ENCODE data around the gene ADGRG4.
"Not testable (repeated sequence)": the region's sequence is repeated elsewhere in the genome, so short reads cannot be mapped to it uniquely, and the experiment has no call there.

Gene ADGRG4, protein sequence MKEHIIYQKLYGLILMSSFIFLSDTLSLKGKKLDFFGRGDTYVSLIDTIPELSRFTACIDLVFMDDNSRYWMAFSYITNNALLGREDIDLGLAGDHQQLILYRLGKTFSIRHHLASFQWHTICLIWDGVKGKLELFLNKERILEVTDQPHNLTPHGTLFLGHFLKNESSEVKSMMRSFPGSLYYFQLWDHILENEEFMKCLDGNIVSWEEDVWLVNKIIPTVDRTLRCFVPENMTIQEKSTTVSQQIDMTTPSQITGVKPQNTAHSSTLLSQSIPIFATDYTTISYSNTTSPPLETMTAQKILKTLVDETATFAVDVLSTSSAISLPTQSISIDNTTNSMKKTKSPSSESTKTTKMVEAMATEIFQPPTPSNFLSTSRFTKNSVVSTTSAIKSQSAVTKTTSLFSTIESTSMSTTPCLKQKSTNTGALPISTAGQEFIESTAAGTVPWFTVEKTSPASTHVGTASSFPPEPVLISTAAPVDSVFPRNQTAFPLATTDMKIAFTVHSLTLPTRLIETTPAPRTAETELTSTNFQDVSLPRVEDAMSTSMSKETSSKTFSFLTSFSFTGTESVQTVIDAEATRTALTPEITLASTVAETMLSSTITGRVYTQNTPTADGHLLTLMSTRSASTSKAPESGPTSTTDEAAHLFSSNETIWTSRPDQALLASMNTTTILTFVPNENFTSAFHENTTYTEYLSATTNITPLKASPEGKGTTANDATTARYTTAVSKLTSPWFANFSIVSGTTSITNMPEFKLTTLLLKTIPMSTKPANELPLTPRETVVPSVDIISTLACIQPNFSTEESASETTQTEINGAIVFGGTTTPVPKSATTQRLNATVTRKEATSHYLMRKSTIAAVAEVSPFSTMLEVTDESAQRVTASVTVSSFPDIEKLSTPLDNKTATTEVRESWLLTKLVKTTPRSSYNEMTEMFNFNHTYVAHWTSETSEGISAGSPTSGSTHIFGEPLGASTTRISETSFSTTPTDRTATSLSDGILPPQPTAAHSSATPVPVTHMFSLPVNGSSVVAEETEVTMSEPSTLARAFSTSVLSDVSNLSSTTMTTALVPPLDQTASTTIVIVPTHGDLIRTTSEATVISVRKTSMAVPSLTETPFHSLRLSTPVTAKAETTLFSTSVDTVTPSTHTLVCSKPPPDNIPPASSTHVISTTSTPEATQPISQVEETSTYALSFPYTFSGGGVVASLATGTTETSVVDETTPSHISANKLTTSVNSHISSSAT (N-terminal part only)

DNA sequence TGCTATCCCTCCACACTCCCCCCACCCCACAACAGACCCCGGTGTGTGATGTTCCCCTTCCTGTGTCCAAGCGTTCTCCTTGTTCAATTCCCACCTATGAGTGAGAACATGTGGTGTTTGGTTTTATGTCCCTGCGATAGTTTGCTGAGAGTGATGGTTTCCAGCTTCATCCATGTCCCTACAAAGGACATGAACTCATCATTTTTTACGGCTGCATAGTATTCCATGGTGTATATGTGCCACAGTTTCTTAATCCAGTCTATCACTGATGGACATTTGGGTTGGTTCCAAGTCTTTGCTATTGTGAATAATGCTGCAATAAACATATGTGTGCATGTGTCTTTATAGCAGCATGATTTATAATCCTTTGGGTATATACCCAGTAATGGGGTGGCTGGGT lies at the start of gene ADGRG4:
ADGRG4 (plus strand) TSS at position 243 of the 400 bp plus-strand sequence. CDS start 7,815 bp downstream, outside the sequence.
- not testable (repeated sequence) for DNase-seq (ENCODE audit: low read depth)

DNA sequence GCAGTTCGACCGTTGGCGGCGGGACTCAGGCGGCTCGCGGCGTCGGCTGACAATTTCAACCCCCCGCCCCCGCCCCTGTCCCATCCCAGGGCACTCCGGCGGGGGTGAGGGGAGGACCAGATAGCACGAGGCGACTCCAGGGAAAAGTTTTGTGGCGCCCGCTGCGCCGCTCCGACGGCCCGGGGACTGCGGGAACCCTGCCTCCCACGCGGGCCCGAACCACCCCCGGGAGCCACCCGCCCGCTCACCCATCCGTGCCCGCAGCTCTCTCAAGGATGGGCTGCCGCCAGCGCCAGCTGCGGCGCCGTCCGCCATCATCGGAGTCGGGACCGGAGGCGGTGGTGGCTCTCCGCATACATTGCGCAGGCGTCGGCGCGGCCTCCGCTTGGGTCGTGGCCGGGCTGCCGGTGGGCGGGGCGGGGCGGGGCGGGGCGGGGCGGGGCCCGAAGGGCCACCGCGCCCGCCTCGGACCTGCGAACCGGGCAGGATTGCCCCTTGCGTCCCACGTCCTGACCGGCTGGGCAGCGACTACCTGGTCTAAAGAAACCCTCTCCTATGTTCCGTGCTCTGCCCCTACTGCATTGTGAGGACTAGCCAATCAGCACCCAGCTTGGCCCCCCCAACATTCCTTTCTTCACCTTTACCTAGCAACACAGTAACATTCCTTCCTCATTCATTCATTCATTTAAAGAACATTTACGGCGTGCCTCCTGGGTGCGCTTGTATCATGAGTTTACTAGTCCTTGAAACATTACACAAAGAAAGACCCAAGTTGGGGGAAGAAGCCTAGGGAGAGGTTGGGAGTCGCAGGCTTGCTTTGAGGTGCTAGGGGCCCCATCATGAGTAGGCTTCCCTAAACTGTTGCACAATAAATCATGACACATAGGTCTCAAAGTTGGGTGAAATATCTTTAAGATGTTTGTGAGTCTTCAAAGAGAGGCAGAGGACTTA lies 49.4 kb upstream of the ADGRG4 start, which contains the start of gene MAP7D3:
MAP7D3 (minus strand) TSS at position 360 of the 951 bp plus-strand sequence; CDS start at position 318, 42 bp downstream.
- DNase-seq (ENCODE audit: low read depth): peak; percentile 50

DNA sequence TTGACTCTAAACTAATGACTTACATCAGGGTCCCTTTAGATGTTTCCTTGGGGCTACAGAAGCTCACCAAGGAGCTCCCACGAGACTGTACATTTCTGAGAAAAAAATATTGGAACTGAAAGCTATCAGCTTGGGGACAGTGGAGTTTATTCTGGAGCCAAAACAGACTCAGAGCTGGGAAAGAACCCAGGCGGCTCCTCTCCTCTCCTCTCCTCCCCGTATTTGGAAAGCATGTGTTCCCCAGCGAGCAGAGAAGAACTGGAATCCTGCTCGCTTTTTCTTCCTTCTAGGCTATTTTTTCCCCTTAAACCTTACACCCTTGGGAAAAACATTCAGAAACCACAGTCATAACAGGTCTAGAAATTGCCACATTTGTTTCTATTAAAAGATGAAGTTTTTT lies 45.2 kb upstream of the ADGRG4 start:
- DNase-seq (ENCODE audit: low read depth): no peak

DNA sequence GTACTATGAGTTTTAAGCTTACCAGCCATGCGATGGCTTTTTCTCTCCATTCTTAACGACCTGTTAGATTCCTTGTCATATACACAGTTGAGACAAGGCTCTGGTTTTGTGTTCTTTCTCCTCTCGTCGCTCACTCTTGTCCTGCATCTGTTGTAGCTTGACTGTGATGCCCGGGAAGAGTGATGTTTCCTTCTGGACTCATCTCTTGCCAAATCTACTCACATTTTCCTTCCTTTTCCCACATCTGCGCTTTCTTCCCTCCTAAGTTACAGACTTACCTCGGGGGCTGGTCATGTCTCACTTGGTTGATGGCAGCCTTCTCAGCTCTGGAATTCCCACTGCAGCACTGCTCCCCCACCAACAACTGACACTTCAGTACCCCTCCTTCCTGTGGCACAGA lies 44.7 kb upstream of the ADGRG4 start:
- no peak for DNase-seq (ENCODE audit: low read depth)

DNA sequence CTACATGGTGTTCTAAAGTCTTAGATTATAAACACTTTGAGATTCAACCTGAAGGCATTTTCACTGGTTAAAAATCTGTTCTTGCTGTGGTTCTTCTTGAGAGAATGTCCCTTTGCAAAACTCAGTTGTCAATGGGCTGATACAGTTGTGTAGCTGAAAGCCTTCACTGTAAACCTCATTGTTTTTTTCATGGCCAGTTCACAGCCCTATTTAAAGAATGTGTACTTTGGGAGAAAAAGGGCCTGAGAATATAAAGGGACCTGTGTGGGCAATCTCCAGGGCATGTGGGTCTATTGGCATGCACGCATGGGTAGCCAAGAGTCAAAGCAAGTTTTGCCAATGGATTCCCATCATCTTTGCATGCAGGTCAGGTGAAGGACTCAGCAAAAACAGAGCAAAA lies 41.8 kb upstream of the ADGRG4 start:
- no peak for DNase-seq (ENCODE audit: low read depth)

DNA sequence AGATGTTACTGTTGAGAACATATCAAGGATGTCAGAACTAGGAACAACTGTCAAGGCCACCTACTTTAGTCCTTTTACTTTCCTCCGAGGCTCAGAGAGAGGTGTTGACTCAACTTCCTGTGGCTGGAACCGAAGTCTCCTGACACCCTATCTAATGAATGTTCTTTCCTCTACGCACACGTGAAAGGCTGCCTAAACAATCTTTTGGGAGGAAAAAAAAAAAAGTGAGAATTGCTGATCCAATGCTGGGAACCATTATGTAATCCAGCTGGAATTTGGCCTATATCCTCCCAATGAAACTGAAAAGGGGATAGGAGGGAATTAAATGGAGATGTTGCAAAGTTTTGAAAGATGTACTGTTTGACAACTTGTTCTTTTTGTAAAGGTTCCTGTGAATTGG lies 41.2 kb upstream of the ADGRG4 start:
- DNase-seq (ENCODE audit: low read depth): peak; percentile 75

DNA sequence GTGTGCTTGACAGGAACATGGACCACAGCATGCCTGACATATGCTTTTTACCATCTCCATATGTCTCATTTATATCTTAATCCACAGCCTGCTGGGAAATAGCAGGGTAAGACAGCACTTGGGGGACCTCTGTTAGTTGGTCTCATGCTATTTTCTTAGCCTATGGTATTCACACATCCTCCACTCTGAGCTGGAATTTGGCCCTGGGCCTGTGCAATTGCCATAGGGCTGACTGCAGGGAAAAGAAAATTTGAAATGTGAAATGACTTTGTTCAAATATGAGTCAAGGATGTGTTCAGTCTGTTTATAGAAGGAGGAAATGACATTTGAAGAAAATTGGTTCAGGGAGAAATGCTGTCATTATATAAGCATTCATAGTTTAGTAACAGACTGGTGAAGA lies 40.0 kb upstream of the ADGRG4 start:
- peak; percentile 88 for DNase-seq (ENCODE audit: low read depth)

DNA sequence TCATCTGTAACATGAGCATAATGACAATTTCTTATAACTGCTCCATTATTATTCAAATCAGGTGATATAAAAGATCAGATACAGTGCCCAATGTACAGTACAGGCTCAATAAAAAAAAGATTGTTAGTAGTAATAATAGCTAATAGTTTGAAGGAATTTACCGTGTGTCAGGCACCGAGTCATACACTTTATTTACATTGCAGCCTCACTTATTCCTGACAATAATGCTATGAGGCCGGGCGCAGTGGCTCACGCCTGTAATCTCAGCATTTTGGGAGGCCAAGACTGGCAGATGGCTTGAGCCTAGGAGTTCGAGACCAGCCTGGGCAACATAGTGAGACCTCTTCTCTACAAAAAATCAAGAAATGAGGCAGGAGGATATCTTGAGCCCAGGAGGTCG lies 39.4 kb upstream of the ADGRG4 start:
- peak; percentile 19 for DNase-seq (ENCODE audit: low read depth)

DNA sequence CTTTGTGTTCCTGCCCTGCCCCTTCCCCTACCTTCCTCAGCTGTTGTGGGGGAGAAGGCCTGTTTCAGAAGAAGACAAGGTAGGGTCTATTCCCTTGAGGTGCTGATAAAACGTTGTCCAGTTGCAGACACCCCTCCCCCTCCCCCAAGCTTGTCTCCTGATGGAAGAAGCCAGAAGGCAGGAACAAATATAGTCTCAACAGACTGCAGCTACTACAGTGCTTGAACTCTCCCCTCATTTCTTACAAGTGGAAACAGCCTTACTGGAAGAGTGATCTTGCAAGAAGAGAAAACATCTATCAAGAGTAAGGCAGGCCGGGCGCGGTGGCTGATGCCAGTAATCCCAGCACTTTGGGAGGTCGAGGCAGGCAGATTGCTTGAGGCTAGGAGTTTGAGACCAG lies 38.5 kb upstream of the ADGRG4 start:
- DNase-seq (ENCODE audit: low read depth): no peak

DNA sequence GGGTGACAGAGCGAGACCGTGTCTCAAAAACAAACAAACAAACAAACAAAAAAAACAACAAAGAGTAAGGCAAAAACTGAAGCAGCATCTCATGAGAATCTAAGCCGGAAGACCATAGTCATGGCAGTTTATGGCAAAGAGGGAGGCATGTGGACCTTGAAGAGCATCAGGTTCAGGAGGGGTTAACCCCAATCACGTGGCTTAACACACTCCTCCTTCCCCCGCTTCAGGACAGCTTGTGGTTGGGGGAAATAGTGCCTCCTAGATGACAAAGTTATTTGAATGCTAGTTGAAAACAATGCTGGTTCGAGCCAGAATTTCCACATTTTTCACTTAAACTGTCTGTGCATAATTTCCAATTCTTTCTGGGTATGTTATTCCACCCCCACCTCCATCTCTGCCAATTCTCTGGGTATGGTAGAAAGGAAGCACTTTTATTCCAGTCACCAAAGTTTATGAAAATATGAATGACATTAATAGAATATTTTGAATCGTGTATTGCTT lies 37.9 kb upstream of the ADGRG4 start:
- DNase-seq (ENCODE audit: low read depth): no peak

DNA sequence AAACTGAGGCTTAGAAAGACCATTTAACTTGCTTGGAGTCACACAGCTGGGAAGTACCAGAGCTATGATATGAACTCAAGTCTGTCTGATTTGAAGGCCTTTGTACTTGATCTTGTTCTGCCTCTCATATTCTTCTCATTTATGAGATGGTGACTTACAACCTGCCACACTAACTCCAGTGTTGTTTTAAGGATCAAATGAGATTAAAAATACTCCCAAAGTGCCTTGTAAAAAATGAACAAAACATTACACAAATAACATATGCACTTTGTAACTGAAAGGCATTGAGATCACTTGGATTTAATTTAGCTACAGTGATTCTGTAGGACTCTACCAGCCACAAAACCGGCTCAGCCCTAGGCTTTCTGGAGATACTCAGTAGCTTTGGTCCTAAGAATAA lies 33.9 kb upstream of the ADGRG4 start:
- no peak for DNase-seq (ENCODE audit: low read depth)

DNA sequence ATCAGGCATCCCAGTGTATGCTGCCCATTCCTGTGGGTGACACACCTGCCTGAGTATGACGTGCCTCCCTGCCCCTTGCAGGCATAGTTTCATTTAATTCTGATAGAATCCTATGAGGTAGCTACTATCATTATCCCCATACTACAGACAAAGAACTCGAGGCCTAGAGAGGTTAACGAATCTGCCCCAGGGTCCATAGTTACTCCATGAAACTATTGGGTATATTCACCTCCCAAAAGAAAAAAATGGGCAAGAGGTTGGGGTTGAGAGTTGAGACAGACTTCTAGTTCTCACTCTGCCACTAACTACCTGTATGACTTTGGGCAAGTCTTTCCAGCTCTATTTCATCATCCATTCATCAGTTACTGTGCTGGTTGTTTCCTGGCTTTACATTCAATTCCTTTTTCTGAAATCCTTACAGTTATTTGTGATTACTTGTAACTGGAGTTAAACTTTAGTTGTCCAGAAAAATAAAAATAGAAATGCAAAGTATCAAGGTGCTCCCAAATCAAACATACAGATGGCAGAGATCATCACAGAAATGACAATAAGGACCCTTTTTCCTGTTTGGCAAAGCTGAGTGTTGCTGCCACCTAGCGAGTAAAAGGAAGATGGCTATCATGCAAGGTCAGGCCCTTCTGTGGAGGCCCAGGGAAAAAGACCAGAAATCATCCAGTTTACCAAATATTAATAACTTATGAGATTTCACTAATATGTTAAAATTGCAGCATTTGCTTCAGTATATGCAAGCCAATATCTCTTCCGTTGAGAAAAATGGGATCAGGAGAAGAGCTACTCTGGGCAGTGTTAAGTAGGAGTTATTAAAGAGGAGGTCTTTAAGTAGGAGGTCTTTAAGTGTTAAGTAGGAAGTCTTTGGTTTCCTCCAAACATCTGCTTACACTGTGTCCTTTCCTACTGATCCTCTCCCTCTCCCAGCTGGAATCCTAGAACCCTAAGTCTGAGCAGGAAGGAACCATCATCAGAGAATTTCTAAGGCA lies 32.4 kb upstream of the ADGRG4 start:
- DNase-seq (ENCODE audit: low read depth): peak; percentile 41

DNA sequence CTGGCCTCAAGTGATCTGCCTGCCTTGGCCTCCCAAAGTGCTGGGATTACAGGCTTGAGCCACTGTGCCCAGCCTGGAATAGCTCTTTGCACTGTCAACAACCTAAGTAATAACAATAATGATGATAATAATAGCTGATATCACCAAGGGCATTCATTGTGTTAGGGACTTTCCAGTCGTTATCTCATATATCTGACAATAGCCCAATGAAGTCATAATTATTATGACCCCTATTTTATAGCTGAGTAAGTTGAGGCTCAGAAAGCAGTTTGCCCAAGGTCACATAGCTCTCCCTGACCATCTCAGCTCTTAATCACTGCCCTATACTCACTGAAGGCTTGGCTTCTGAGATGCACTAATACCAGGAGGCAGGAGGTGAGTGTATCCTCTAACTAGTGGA lies 30.8 kb upstream of the ADGRG4 start:
- DNase-seq (ENCODE audit: low read depth): no peak

DNA sequence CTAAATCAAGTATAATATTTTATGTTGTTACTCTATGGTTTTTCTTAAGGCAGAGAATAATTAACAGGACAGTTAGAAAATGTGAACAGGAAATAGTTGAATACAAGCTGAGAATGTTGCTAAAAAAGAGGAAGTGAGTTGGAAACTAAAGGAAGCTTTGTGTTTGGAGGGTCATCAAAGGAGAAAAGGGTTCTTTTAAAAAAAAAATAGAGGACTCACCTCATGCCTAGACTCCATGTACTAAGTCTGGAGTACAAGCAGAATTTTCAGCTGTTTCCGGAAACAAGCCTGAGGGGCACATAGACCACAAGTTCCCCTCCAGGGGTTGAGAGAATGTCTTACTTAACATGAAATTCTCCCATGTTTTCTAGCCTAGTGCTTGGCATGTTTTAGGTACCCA lies 29.5 kb upstream of the ADGRG4 start:
- DNase-seq (ENCODE audit: low read depth): no peak

DNA sequence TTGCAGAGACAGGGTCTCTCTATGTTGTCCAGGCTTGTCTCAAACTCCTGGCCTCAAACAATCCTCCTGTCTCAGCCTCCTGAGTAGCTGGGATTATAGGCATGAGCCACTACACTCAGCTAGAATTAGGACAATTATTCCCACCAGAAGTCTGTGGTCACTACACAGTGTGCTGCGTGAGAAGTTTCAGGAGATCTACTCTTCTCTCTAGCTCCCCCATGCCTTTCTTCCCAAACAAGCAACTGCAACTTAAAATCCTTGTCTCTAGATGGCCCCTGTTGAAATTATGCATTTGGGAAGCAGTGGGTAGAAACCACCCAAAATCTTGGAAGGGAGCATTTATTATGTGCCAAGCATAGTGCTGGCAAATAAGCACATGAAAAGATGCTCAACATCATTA lies 28.4 kb upstream of the ADGRG4 start:
- DNase-seq (ENCODE audit: low read depth): no peak

DNA sequence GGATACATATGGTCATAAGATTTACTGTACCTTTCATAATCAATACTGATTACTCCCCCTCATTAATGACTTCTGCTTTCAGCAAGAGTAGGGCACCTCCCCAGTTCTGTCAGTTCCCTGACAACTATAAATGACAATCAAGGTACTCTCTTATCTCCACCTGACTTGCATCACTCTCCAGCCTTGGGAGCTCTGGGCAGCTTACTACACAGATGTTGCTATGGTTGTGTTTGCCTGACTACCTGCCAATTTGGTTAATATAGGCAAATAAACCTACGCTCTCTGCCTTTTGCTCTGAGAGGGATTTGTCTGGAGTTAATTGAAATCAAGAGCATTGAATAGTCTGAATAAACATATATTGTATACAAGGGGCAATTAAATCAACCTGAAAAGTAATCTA lies 26.8 kb upstream of the ADGRG4 start:
- no peak for DNase-seq (ENCODE audit: low read depth)

DNA sequence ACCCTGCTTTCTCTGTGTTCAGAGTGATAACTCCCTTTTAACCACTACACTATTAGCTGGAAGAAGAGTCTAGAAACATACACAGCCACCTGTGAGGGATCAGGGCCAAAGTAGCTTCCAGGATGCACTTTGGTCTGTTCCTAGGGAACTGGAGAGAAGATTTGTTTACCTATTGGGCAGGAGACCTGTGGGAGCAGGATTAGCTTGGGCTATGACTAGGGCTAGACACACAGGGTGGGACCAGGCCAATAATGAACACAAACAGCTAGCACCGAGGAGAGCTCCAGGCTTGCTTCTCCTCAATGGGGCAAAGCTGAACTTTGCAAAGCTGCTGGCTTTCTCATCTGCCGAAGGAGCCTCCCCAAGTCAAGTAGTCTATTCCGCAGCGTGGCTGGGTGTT lies 25.2 kb upstream of the ADGRG4 start:
- no peak for DNase-seq (ENCODE audit: low read depth)

DNA sequence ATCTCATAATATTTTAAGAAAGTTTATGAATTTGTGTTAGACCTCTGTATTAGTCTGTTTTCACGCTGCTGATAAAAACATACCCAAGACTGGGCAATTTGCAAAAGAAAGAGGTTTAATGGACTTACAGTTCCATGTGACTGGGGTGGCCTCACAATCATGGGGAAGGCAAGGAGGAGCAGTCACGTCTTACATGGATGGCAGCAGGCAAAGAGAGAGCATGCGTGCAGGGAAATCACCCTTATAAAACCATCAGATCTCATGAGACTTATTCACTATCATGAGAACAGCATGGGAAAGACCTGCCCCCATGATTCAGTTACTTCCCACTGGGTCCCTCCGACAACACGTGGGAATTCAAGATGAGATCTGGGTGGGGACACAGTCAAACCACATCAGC lies 14.4 kb upstream of the ADGRG4 start:
- not testable (repeated sequence) for DNase-seq (ENCODE audit: low read depth)

DNA sequence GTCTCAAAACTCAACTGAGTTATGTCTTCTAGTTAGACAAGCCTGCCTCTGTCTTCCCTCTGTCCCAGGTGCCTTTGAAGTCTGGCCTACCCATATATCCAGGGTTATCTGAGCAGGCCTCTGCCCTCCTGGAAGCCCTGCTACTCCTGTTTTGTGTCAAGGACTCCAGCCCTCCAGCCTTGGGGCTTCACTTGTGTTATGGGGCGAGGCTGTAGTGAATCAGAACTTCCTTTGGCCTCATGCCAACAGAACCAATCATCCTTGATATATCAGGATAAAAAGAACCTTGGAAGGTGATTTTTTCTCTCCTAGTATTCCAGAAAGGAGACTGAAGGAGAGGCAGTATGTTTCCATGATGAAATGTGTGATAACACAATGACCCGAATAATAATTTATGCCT lies 8.9 kb upstream of the ADGRG4 start:
- DNase-seq (ENCODE audit: low read depth): no peak

DNA sequence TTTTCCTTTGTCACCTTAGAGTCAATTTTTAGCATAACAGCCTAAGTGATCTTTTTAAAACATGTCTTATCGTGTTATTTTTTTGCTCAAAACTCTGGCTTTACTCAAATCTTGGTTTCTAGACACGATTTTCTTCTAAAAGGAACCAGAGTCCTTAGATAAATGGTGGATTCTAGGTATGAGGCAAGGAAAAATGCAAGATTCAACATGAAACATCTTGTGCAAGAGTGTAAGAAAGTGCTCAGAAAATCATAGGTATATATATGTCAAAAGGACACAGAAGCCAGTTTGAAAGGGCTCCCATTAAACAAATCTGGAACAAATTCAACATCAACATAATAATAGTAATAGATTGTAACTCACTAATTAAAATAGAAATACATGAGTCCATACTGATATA lies 8.1 kb upstream of the ADGRG4 start:
- no peak for DNase-seq (ENCODE audit: low read depth)
